Measurements from ENCODE around the gene SNTG2.
A peak's percentile ranks its signal among the peaks of the same experiment; 100 is the strongest.
"Not testable (repeated sequence)": the region's sequence is repeated elsewhere in the genome, so short reads cannot be mapped to it uniquely, and the experiment has no call there.

The SNTG2 gene

GRCh38 chr2:1053786-1054185 is 103.1 kb downstream of the SNTG2 start:
- DNase-seq (ENCODE audit: low read depth) = no peak

DNA sequence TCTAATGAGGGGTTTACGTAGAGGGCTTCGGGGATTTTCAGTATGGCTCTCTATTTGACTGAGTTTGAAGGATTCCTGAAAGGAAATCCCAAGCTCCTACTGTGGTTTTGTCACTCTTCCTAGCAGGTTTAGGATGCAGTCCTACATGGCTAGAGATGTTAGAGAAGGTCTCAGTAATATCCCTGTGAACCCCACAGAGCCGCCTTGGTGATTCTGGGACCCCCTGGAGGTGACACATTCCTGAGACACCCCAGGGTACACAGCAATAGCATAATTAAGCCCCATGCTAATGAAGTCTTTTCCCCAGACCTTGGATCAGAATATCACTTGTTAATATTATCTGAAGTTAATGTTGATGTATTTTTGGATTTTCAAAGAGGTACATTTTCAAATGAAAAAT is 103.8 kb downstream of the SNTG2 start:
- DNase-seq (ENCODE audit: low read depth) = no peak

- DNase-seq (ENCODE audit: low read depth) = peak; percentile 5
Measured at GRCh38 chr2:1055014-1055595, 104.5 kb downstream of the SNTG2 start.

GRCh38 chr2:1060372-1060771 is 109.7 kb downstream of the SNTG2 start:
- no peak for DNase-seq (ENCODE audit: low read depth)

- DNase-seq (ENCODE audit: low read depth) = no peak
Measured at GRCh38 chr2:1060987-1061386, 110.3 kb downstream of the SNTG2 start.

GRCh38 chr2:1068241-1068640 is 117.6 kb downstream of the SNTG2 start:
- no peak for DNase-seq (ENCODE audit: low read depth)

DNA sequence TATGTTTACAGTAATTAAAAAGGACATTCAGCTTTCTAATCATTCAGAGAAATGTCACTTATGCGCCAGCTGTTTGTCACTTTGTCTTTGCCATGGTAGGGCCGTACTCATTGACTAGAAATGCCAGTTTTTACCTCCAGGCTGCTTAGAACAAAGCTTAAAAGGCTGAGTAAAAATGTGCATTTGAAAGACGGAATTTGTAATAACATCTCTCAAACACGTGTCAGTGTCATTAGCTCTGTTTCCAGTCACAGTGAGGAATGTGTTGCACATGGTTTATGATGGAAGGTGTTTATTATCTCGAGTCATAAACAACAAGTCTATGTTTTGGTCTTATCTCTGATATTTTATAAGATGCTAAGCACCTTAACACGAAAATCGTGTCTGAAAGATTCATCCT is 118.2 kb downstream of the SNTG2 start:
- no peak for DNase-seq (ENCODE audit: low read depth)

- DNase-seq (ENCODE audit: low read depth) = no peak
Measured at GRCh38 chr2:1069847-1070246, 119.2 kb downstream of the SNTG2 start.

GRCh38 chr2:1070601-1071000 is 120.0 kb downstream of the SNTG2 start:
- DNase-seq (ENCODE audit: low read depth) = no peak

DNA sequence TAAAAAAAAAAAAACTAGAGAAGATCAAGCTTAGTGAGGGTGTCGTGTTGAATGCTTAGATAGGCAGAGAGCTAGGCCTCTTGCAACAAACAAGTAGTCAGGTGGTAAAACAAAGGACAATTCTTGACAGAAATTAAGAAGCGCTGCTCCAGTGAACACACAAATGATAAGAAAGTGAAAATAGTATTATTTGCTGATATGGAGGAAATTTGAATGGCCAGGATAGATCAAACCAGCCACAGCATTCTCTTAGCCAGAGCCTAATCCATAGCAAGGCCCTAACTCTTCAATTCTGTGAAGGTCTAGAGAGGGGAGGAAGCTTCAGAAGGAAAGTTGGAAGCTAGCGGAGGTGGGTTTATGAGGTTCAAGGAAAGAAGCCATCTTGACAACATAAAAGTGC is 121.0 kb downstream of the SNTG2 start:
- DNase-seq (ENCODE audit: low read depth) = no peak

DNA sequence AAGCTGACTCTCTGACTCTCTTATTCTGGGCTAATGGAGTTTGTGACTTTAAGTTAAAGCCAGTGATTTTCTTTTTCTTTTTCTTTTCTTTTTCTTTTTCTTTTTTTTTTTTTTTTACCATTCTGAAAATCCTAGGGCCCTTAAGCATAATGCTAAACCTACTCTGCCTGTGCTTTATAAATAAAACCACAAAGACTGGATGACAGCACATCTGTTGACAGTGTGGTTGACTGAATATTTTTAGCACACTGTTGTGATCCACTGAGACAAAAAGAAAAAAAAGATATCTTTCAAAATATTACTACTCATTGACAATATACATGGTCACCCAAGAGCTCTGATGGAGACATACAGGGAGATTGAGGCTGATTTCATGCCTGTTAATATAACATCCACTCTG is 121.6 kb downstream of the SNTG2 start:
- DNase-seq (ENCODE audit: low read depth) = no peak

- DNase-seq (ENCODE audit: low read depth) = no peak
Measured at GRCh38 chr2:1077911-1078310, 127.3 kb downstream of the SNTG2 start.

- DNase-seq (ENCODE audit: low read depth) = no peak
Measured at GRCh38 chr2:1078326-1078725, 127.7 kb downstream of the SNTG2 start.

DNA sequence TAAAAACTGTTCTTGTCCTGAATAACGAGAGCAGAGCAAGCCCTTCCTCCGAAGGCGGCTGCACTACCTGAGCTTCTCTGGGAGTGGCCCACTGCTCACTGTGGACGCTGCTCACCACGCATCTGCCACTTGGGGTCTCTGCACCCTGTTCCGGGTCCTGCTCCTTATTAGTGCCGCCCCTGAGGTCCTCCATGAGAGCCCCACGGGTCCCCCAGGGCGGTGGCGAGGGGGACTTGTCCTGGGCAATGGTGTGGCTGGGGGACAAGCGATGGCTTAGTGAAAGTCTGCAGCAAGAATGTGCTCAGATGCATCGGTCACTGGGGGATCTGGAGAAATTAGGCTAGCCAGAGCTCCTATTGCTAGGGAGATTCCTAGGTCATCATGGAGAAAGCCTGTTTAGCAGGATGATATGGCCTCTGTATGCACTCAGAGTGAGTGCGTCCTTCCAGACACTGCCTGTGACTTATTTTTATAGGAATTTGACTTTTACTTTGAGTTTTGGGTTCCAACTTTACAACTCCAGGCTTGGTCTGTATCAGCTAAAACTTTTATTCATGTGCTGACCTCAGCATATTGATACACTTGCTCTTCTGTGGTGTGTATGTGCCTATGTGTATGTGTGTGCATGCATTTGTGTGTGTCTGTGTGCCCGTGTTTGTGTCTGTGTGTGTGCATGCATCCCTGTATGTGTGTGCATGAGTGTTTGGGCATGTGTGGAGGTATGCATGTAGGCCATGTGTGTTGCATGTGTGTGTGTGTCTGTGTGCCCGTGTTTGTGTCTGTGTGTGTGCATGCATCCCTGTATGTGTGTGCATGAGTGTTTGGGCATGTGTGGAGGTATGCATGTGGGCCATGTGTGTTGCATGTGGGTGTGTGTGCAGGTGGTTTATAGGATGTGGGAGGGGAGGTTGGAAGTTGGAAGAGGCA is 129.5 kb downstream of the SNTG2 start:
- no peak for DNase-seq (ENCODE audit: low read depth)

DNA sequence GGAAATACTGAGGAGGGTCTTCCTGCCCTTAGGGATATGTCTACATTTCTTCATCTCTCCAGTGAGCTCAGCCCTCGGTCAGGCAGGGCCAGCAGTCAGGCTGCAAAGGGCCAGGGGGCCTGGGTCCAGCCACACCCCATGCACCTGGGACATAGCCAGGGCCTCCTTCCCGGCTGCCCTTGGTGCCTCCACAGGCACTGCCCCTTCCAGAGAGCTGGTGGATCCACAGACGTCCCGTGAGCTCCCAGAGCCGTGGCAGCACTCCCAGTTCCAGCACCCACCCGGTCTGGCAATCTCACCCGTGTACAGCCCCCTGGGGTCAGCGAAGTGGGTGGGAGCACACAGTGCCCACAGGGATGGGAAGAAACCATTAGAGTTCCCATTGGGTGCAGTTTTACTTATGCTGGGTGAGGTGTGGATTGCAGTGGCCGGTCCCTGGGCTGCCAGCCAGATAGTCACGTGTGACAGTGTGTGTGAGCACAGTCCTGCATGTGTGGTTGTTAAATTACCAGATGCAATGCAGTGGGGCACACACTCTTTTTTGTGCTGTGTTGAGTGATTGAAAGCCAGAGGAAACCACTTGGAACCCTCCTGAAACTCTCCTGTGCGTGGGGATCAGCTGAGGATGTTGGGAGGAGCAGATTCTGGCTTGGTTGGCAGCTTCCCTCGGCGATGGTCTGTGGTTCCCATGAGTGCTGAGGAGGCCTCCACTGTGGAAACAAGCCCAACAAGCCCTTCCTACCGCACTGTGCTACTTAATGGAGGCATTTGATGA is 131.0 kb downstream of the SNTG2 start:
- no peak for DNase-seq (ENCODE audit: low read depth)

DNA sequence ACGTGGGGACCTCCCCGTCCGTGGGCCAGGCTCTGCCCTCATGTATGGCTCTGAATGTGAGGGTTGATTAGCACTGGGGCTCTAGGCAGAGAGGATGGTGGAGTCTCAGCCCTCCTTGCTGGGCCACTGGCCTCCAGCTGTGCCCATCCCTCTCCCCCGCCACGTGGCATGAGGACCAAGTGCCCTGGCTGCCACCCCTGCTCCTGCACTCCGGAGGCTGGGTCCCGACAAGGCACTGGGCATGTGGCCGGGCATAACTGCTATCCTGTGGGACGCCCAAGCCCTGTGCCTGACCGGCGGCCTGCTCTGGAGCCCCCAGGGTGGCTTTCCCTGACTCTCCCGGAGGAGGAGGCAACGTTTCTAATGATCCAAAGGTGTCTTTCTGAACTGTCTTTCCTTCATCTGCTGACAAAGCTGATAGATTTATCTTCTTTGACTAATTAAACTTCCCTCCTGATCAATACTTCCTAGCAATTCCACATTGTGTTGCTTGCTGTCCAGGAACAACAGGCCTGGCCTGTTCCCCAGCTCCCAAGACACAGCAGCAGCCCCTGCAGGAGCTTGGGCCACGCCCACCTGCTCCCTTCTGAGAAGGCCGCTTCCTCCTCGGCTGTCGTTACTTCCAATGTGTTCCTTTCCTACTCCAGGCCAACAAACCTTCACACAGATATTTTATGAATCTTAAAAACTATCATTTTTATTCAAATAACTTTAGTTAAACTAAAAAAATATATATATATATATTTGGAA is 132.0 kb downstream of the SNTG2 start:
- DNase-seq (ENCODE audit: low read depth) = no peak

DNA sequence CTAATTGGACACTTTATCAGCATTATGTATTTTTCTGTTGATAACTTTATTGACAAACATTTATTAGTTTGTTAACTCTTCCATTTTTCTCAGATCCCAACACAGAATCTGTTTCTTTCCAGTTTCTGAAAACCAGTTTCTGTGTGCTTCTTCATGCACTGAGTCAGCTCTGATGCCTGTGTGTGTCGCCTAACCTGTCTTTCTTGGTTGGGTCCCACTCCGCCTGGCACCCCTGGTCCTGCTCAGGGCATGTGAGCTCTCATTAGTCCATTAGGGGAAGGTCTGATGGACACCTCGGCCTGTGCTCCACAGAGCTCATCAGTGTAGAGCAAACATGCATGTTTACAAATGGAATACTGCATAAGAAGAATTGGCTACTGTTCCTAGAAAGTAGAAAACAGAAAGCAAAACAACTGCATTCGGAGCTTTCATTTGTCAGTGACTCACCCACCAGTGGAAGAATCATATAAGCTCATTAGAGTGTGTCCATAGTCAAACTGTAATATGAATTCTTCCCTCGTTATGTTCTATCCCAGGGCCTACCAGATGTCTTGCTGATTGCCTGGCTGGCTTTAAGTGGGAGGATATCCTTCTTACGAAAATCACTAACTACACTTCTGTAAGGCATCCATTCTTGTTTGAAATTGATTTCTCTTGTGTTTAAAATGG is 137.7 kb downstream of the SNTG2 start:
- no peak for DNase-seq (ENCODE audit: low read depth)

- DNase-seq (ENCODE audit: low read depth) = no peak
Measured at GRCh38 chr2:1088940-1089339, 138.3 kb downstream of the SNTG2 start.

GRCh38 chr2:1091895-1092585 is 141.4 kb downstream of the SNTG2 start:
- DNase-seq (ENCODE audit: low read depth) = no peak

GRCh38 chr2:1093668-1094067 is 143.0 kb downstream of the SNTG2 start:
- DNase-seq (ENCODE audit: low read depth) = not testable (repeated sequence)

DNA sequence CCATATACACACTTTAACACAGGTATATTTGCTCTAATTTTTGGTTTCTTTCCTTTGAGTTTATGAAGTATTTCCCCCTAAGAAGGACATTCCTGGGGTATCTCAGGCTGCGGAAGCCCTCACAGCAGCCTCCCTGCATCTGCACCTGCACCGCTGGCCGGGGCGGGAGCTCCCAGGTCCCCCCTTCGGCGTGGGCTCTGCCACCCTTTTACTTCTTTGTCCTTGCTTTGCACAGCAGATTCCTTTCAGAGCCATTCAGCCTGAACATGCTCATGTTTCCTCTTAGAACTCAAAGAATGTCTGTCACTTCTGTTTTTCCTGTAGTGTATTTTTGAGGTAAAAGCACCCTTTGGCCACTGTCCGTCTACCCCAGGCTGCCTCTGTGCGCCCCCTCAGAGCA is 146.5 kb downstream of the SNTG2 start:
- DNase-seq (ENCODE audit: low read depth) = no peak

Measured in fibroblast of the conjunctiva (primary cell).